IMR-90 (cell line): ENCODE data around the gene PSMG3. TPM values are rescaled to one million over a fixed set of nuclear protein-coding genes. Genes with fewer than 3 reads are reported as not detected.
A peak's percentile ranks its signal among the peaks of the same experiment; 100 is the strongest.

ENCODE experiments used
- ATAC-seq: fragments of 200-7000 bp; cut with Tn5 transposase; 2 replicates; pipeline ENCODE4 v1.9.1; 2020; ENCODE audit warnings: low read depth, mild to moderate bottlenecking, moderate library complexity
- BruUV-seq: library from RNA; stranded (reverse); fragments of 400-500 nt; replicated peaks from 2 replicates; lab custom pipeline; 2021; lab: Mats Ljungman, UMichigan
- CTCF ChIA-PET: fragments of 300-600 bp; formaldehyde crosslinking; extraction: SDS; loops from one replicate; lab custom pipeline; 2021; ENCODE audit warnings: antibody characterized with exemption; lab: Yijun Ruan, JAX
- POLR2A ChIA-PET: fragments of 300-600 bp; sonication (Branson Sonifier 250); formaldehyde crosslinking; loops from one replicate; lab custom pipeline; 2022; ENCODE audit warnings: antibody characterized with exemption; ENCODE audit not compliant: unreplicated experiment; lab: Charles Lee
- DNase-seq: peaks from one replicate; pipeline ENCODE4 v3.0.0; 2013
- H2AFZ ChIP-seq: replicated peaks from 2 replicates; pipeline ENCODE3; 2013; ENCODE audit warnings: low read length, mild to moderate bottlenecking; ENCODE audit not compliant: poor library complexity
- H2AK5ac ChIP-seq: 2 replicates; pipeline ENCODE4 v1.6.1; 2013; ENCODE audit warnings: low read depth, low read length, inconsistent platforms
- H2AK9ac ChIP-seq: replicated peaks from 2 replicates; pipeline ENCODE3; 2013; ENCODE audit warnings: mild to moderate bottlenecking, low read depth, low read length, moderate library complexity; ENCODE audit not compliant: poor library complexity
- H2BK120ac ChIP-seq: 2 replicates; pipeline ENCODE4 v1.6.1; 2013; ENCODE audit warnings: low read depth, low read length, inconsistent platforms
- H2BK15ac ChIP-seq: 3 replicates; pipeline ENCODE4 v1.6.1; 2013; ENCODE audit warnings: low read depth, low read length, inconsistent platforms
- H2BK20ac ChIP-seq: 2 replicates; pipeline ENCODE4 v1.6.1; 2013; ENCODE audit warnings: low read depth, mild to moderate bottlenecking, inconsistent platforms, low read length, moderate library complexity
- H2BK5ac ChIP-seq: 2 replicates; pipeline ENCODE4 v1.6.1; 2013; ENCODE audit warnings: mild to moderate bottlenecking, low read depth, low read length, inconsistent platforms; ENCODE audit not compliant: poor library complexity, severe bottlenecking
- H3K14ac ChIP-seq: replicated peaks from 2 replicates; pipeline ENCODE4 v1.6.1; 2013; ENCODE audit warnings: low read depth, low read length, inconsistent platforms
- H3K18ac ChIP-seq: 2 replicates; pipeline ENCODE4 v1.6.1; 2013; ENCODE audit warnings: low read depth, low read length, control low read depth
- H3K23ac ChIP-seq: 2 replicates; pipeline ENCODE4 v1.6.1; 2013; ENCODE audit warnings: low read depth, low read length, inconsistent platforms
- H3K27ac ChIP-seq: 2 replicates; pipeline ENCODE4 v1.5.1; 2013; ENCODE audit warnings: mild to moderate bottlenecking, control low read depth, low read length; ENCODE audit not compliant: insufficient read depth
- H3K27me3 ChIP-seq: 2 replicates; pipeline ENCODE4 v1.6.1; 2013; ENCODE audit warnings: low read length; ENCODE audit not compliant: control insufficient read depth, insufficient read depth
- H3K36me3 ChIP-seq: 2 replicates; pipeline ENCODE4 v1.6.1; 2013; ENCODE audit warnings: low read length, mixed read lengths; ENCODE audit not compliant: control insufficient read depth, insufficient read depth
- H3K4ac ChIP-seq: 2 replicates; pipeline ENCODE4 v1.6.1; 2013; ENCODE audit warnings: low read depth, low read length, inconsistent platforms
- H3K4me1 ChIP-seq: 2 replicates; pipeline ENCODE4 v1.6.1; 2013; ENCODE audit warnings: low read length, mixed read lengths; ENCODE audit not compliant: control insufficient read depth, insufficient read depth
- H3K4me2 ChIP-seq: 2 replicates; pipeline ENCODE4 v1.6.1; 2013; ENCODE audit warnings: low read depth, mild to moderate bottlenecking, control low read depth, low read length, moderate library complexity
- H3K4me3 ChIP-seq: 2 replicates; pipeline ENCODE4 v1.5.1; 2013; ENCODE audit warnings: low read depth, mild to moderate bottlenecking, control low read depth, low read length, moderate library complexity; ENCODE audit not compliant: insufficient read depth
- H3K56ac ChIP-seq: 2 replicates; pipeline ENCODE4 v1.6.1; 2013; ENCODE audit warnings: low read length, inconsistent platforms; ENCODE audit not compliant: insufficient read depth; ENCODE audit errors: extremely low read depth
- H3K79me1 ChIP-seq, 2 experiments: 2 replicates each; pipeline ENCODE4 v1.6.1; 2013; ENCODE audit warnings: low read length in 2 of 2, inconsistent platforms in 1 of 2, low read depth in 1 of 2
- H3K9ac ChIP-seq: 2 replicates; pipeline ENCODE4 v1.6.1; 2013; ENCODE audit warnings: low read depth, low read length, control low read depth
- H3K9me1 ChIP-seq: 2 replicates; pipeline ENCODE4 v1.6.1; 2013; ENCODE audit warnings: low read length, inconsistent platforms; ENCODE audit not compliant: insufficient read depth
- H3K9me3 ChIP-seq: 2 replicates; pipeline ENCODE4 v1.6.1; 2013; ENCODE audit warnings: low read length; ENCODE audit not compliant: control insufficient read depth, insufficient read depth
- H4K20me1 ChIP-seq: 2 replicates; pipeline ENCODE4 v1.6.1; 2013; ENCODE audit warnings: low read length, inconsistent platforms; ENCODE audit not compliant: insufficient read depth
- H4K5ac ChIP-seq: 2 replicates; pipeline ENCODE4 v1.6.1; 2013; ENCODE audit warnings: mild to moderate bottlenecking, low read depth, low read length, control low read depth
- H4K8ac ChIP-seq, 2 experiments: 2 replicates each; pipeline ENCODE4 v1.6.1; 2013; ENCODE audit warnings: low read depth in 2 of 2, low read length in 2 of 2, control low read depth in 1 of 2, inconsistent platforms in 1 of 2
- H4K91ac ChIP-seq: 2 replicates; pipeline ENCODE4 v1.6.1; 2013; ENCODE audit warnings: low read depth, low read length, inconsistent platforms; ENCODE audit not compliant: insufficient read depth
- FOS ChIP-seq: fragments of 150-350 bp; IDR thresholded peaks from 2 replicates; pipeline ENCODE4 v1.6.1; 2016; ENCODE audit warnings: low read depth, low read length
- MAFK ChIP-seq: IDR thresholded peaks from 2 replicates; pipeline ENCODE4 v1.6.1; 2012; ENCODE audit warnings: low read depth, low read length, improper control_type of control experiment
- POLR2A ChIP-seq: IDR thresholded peaks from 2 replicates; pipeline ENCODE4 v1.6.1; 2012; ENCODE audit warnings: mild to moderate bottlenecking, low read depth, low read length
- WGBS, 2 experiments: methylation state at CpG; one replicate each; pipeline versions ENCODE4 v1.1.5 to v1.1.7; 2013; ENCODE audit warnings: missing lambda C conversion rate in 2 of 2; ENCODE audit not compliant: insufficient read length in 1 of 2; ENCODE audit errors: extremely low coverage in 2 of 2; 5-methylcytosine and 5-hydroxymethylcytosine counted together
- dilution Hi-C: fragments of 300-500 bp; cut with HindIII; formaldehyde crosslinking; loops from one replicate; pipeline ENCODE4 v1.14.3; 2018; ENCODE audit warnings: low sequenced_read_pairs; ENCODE audit not compliant: unreplicated experiment
- in situ Hi-C: fragments of 300-500 bp; cut with MboI; formaldehyde crosslinking; loops from 3 replicates; pipeline ENCODE4 v1.14.3; 2019; ENCODE audit warnings: low sequenced_read_pairs, inconsistent platforms, mixed read lengths
- intact Hi-C: fragments of 100-400 bp; cut with micrococcal nuclease; formaldehyde crosslinking; loops from 2 replicates; pipeline ENCODE4 v1.10.0; 2022
- polyA plus RNA-seq, 3 experiments: library from polyadenylated mRNA; depleted of rRNA; stranded (reverse); fragments of >200 nt; gene quantifications; 2 replicates each; pipeline ENCODE4 v1.2.3, GENCODE V29; 2012; ENCODE audit warnings: low replicate concordance in 1 of 3
- total RNA-seq: library from RNA; depleted of rRNA; stranded (reverse); fragments of >200 nt; gene quantifications from 2 replicates; pipeline ENCODE4 v1.2.3, GENCODE V29; 2012
- TF ChIP-seq, protein P1 (sequence below): fragments of 150-350 bp; IDR thresholded peaks from 2 replicates; pipeline ENCODE4 v1.6.1; 2016; ENCODE audit warnings: low read depth, mild to moderate bottlenecking, low read length, moderate library complexity, borderline replicate concordance
- TF ChIP-seq, protein P2 (sequence below): fragments of 150-350 bp; IDR thresholded peaks from 2 replicates; pipeline ENCODE4 v1.6.1; 2017; ENCODE audit warnings: mild to moderate bottlenecking, antibody characterized with exemption, low read length, low read depth

PSMG3 gene
- total and polyA plus RNA-seq, 2 of the 4 experiments (the other 2 are of a cell fraction), result 37.3 to 54.1 TPM

DNA sequence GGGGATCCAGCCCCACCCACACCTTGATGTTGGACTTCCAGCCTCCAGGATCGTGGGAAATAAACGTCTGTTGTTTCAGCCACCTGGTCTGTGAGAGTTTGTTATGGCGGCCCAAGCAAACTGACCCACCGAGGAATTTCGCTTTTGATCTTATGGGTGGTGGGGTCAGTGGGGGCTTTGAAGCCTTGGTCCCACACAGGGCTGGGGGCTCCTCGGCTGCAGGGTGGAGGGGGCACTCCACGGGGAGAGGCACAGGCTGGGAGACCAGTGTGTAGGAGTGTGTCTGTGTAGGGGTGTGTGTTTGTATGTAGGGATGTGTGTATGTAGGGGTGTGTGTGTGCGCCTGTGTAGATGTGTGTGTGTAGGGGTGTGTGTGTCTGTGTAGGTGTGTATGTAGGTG is 48.1 kb upstream of the PSMG3 start:
- 69% methylated on average over 5 of the region's 8 CpGs; no CpG with 5 or more reads in 1 of the 2 experiments for WGBS, 2 experiments
- no peak overlapping the region for H3K9ac ChIP-seq
- no peak for DNase-seq

More for the DNA sequence above, 48.1 kb upstream of the PSMG3 start:
- Histone ChIP-seq H3K18ac (no peak overlapping the region), H3K27ac (no peak overlapping the region), H2BK20ac (no peak overlapping the region), H4K8ac (no peak overlapping the region), H2BK15ac (no peak overlapping the region), H3K9me3 (no peaks in the 10 kb centered on the region), H3K56ac (no peak overlapping the region), H3K27me3 (peaks cover 2% of the 10 kb centered on the region; the same call in 1 of the 2 replicates), H3K36me3 (no peaks in the 10 kb centered on the region), H2BK5ac (peak overlapping the region; percentile 84), H4K91ac (no peak overlapping the region), H2BK120ac (no peak overlapping the region), H3K79me1 (no peaks in the 10 kb centered on the region), H3K23ac (no peak overlapping the region), H2AFZ (no peak overlapping the region), H2AK9ac (no peak overlapping the region), H3K4me1 (no peaks in the 10 kb centered on the region), H3K4me3 (no peak overlapping the region), H3K4ac (no peak overlapping the region), H4K20me1 (no peaks in the 10 kb centered on the region), H3K4me2 (no peak overlapping the region), H2AK5ac (no peak overlapping the region), H3K9me1 (no peaks in the 10 kb centered on the region), H3K14ac (no peak overlapping the region), H4K5ac (no peak overlapping the region)
- no TSS peak for BruUV-seq
- no peak for ATAC-seq
- intact Hi-C loops, result no loop called here
- no peak for TF ChIP-seq MAFK
- TF ChIP-seq FOS, result no peak
- TF ChIP-seq POLR2A, result no peak
- TF ChIP-seq, protein P1, sequence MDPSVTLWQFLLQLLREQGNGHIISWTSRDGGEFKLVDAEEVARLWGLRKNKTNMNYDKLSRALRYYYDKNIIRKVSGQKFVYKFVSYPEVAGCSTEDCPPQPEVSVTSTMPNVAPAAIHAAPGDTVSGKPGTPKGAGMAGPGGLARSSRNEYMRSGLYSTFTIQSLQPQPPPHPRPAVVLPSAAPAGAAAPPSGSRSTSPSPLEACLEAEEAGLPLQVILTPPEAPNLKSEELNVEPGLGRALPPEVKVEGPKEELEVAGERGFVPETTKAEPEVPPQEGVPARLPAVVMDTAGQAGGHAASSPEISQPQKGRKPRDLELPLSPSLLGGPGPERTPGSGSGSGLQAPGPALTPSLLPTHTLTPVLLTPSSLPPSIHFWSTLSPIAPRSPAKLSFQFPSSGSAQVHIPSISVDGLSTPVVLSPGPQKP, result no peak
- TF ChIP-seq, protein P2, sequence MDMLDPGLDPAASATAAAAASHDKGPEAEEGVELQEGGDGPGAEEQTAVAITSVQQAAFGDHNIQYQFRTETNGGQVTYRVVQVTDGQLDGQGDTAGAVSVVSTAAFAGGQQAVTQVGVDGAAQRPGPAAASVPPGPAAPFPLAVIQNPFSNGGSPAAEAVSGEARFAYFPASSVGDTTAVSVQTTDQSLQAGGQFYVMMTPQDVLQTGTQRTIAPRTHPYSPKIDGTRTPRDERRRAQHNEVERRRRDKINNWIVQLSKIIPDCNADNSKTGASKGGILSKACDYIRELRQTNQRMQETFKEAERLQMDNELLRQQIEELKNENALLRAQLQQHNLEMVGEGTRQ, result no peak
- CTCF ChIA-PET, result no interaction called here
- POLR2A ChIA-PET, result no interaction called here
- dilution Hi-C loops, result no loop called here
- in situ Hi-C loops, result no loop called here
